HEK293 (cell line): ENCODE measurements around the gene PPP6R1.

ENCODE experiments used
- BCL11B ChIP-seq: fragments of 450-650 bp; formaldehyde crosslinking; IDR thresholded peaks from 2 replicates; pipeline ENCODE4 v1.5.1; 2016; ENCODE audit warnings: low read depth, missing biosample characterization, missing genetic modification characterization
- GLI2 ChIP-seq: fragments of 450-650 bp; formaldehyde crosslinking; IDR thresholded peaks from 2 replicates; pipeline ENCODE4; 2017; ENCODE audit warnings: missing biosample characterization, missing genetic modification characterization, low read depth, borderline replicate concordance
- GLIS2 ChIP-seq: fragments of 450-650 bp; formaldehyde crosslinking; IDR thresholded peaks from 2 replicates; pipeline ENCODE4 v1.5.1; 2016; ENCODE audit warnings: missing biosample characterization, missing genetic modification characterization
- HOXD13 ChIP-seq: sonication (generic); formaldehyde crosslinking; IDR thresholded peaks from 2 replicates; pipeline ENCODE4 v1.8.0; 2022; ENCODE audit warnings: missing genetic modification reagents, borderline replicate concordance
- SALL2 ChIP-seq: fragments of 450-650 bp; formaldehyde crosslinking; IDR thresholded peaks from 2 replicates; pipeline ENCODE4 v1.5.0; 2017; ENCODE audit warnings: missing biosample characterization, mild to moderate bottlenecking, missing genetic modification characterization, borderline replicate concordance
- ZNF133 ChIP-seq: fragments of 450-650 bp; formaldehyde crosslinking; IDR thresholded peaks from 2 replicates; pipeline ENCODE4 v1.5.1; 2016; ENCODE audit warnings: missing biosample characterization, missing genetic modification characterization
- ZNF155 ChIP-seq: fragments of 450-650 bp; formaldehyde crosslinking; IDR thresholded peaks from 2 replicates; pipeline ENCODE4 v1.5.1; 2016; ENCODE audit warnings: missing biosample characterization, missing genetic modification characterization
- ZNF157 ChIP-seq: fragments of 450-650 bp; formaldehyde crosslinking; IDR thresholded peaks from 2 replicates; pipeline ENCODE4 v1.5.1; 2016; ENCODE audit warnings: missing biosample characterization, missing genetic modification characterization
- ZNF202 ChIP-seq: fragments of 450-650 bp; formaldehyde crosslinking; IDR thresholded peaks from 2 replicates; pipeline ENCODE4 v1.5.1; 2016; ENCODE audit warnings: missing biosample characterization, missing genetic modification characterization, borderline replicate concordance
- ZNF366 ChIP-seq: fragments of 450-650 bp; formaldehyde crosslinking; conservative IDR thresholded peaks from 2 replicates; pipeline ENCODE4 v1.5.1; 2016; ENCODE audit warnings: missing biosample characterization, missing genetic modification characterization
- ZNF37A ChIP-seq: fragments of 450-650 bp; IDR thresholded peaks from 2 replicates; pipeline ENCODE4 v1.5.1; 2018; ENCODE audit warnings: missing biosample characterization, missing genetic modification characterization
- ZNF433 ChIP-seq: fragments of 450-650 bp; formaldehyde crosslinking; IDR thresholded peaks from 2 replicates; pipeline ENCODE4 v1.5.1; 2016; ENCODE audit warnings: missing biosample characterization, missing genetic modification characterization, low read depth
- ZNF501 ChIP-seq: fragments of 450-650 bp; formaldehyde crosslinking; IDR thresholded peaks from 2 replicates; pipeline ENCODE4 v1.5.1; 2016; ENCODE audit warnings: missing biosample characterization, missing genetic modification characterization
- ZNF514 ChIP-seq: fragments of 450-650 bp; formaldehyde crosslinking; IDR thresholded peaks from 2 replicates; pipeline ENCODE4 v1.5.1; 2016; ENCODE audit warnings: missing biosample characterization, missing genetic modification characterization
- ZNF585B ChIP-seq: fragments of 450-650 bp; formaldehyde crosslinking; IDR thresholded peaks from 2 replicates; pipeline ENCODE4 v1.5.1; 2016; ENCODE audit warnings: missing biosample characterization, missing genetic modification characterization
- ZNF610 ChIP-seq: fragments of 450-650 bp; formaldehyde crosslinking; IDR thresholded peaks from 2 replicates; pipeline ENCODE4 v1.5.1; 2016; ENCODE audit warnings: missing biosample characterization, missing genetic modification characterization, borderline replicate concordance
- ZNF664 ChIP-seq: fragments of 450-650 bp; formaldehyde crosslinking; IDR thresholded peaks from 2 replicates; pipeline ENCODE4 v1.5.1; 2016; ENCODE audit warnings: missing biosample characterization, missing genetic modification characterization
- ZNF707 ChIP-seq: fragments of 450-650 bp; formaldehyde crosslinking; IDR thresholded peaks from 2 replicates; pipeline ENCODE4 v1.5.1; 2016; ENCODE audit warnings: missing biosample characterization, missing genetic modification characterization
- ZNF76 ChIP-seq: fragments of 450-650 bp; formaldehyde crosslinking; IDR thresholded peaks from 2 replicates; pipeline ENCODE4; 2016; ENCODE audit warnings: low read depth, missing biosample characterization, missing genetic modification characterization, borderline replicate concordance
- ZNF843 ChIP-seq: fragments of 450-650 bp; formaldehyde crosslinking; IDR thresholded peaks from 2 replicates; pipeline ENCODE4 v1.5.1; 2016; ENCODE audit warnings: missing biosample characterization, missing genetic modification characterization
- TF ChIP-seq, protein P1 (sequence below): fragments of 450-650 bp; formaldehyde crosslinking; IDR thresholded peaks from 2 replicates; pipeline ENCODE4 v1.5.1; 2016; ENCODE audit warnings: missing biosample characterization, missing genetic modification characterization
- TF ChIP-seq, protein P2 (sequence below): fragments of 450-650 bp; formaldehyde crosslinking; IDR thresholded peaks from 2 replicates; pipeline ENCODE4 v1.5.1; 2017; ENCODE audit warnings: missing biosample characterization, missing genetic modification characterization
- TF ChIP-seq, protein P3 (sequence below): fragments of 450-650 bp; formaldehyde crosslinking; optimal IDR thresholded peaks from 2 replicates; pipeline ENCODE3; 2016; ENCODE audit warnings: missing biosample characterization, mild to moderate bottlenecking, missing genetic modification characterization
- TF ChIP-seq, protein P4 (sequence below): fragments of 450-650 bp; formaldehyde crosslinking; IDR thresholded peaks from 2 replicates; pipeline ENCODE4; 2016; ENCODE audit warnings: missing biosample characterization, missing genetic modification characterization
- TF ChIP-seq, protein P5 (sequence below): fragments of 450-650 bp; formaldehyde crosslinking; IDR thresholded peaks from 2 replicates; pipeline ENCODE4 v1.5.1; 2016; ENCODE audit warnings: missing biosample characterization, missing genetic modification characterization
- TF ChIP-seq, protein P6 (sequence below): fragments of 450-650 bp; formaldehyde crosslinking; IDR thresholded peaks from 2 replicates; pipeline ENCODE4 v1.5.1; 2016; ENCODE audit warnings: missing biosample characterization, missing genetic modification characterization
- TF ChIP-seq, protein P7 (sequence below): fragments of 450-650 bp; formaldehyde crosslinking; IDR thresholded peaks from 2 replicates; pipeline ENCODE4 v1.5.1; 2016; ENCODE audit warnings: missing biosample characterization, missing genetic modification characterization

PPP6R1 gene

DNA sequence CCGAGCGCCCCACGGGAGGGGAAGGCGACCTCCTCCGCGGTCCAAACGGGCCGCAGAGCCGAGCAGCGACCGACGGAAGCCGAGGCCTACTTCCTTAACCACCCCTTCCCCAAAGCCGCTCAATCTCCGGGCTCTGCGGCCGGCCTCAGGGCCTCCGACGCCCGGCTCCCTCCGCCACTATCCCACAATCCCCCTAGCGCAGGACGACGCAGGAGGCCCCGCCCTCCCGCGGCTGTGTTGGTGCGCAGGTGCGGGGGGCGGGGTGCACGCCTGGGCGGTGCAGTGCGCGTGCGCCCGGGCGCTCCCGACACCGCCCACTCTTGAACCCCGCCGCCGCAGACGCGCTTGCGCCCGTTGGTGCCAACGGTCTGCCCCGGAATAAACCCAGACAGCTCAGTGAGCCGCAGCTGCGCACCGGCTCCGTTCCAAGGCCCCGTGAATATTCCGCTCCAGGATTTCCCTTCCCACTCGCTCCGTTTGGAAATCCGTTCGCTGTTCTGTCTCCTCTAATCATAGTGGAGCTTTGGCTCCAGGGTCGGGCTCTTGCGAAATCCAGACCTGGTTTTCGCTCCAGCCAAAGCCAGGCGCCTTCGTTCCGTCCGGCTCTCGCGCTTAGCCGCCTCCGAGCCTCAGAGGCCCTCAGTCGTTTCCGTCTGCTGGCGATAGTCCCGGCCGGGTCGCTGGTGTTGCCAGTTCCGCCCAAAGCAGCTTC lies at the start of gene PPP6R1 (continued):
- TF ChIP-seq, protein P1, sequence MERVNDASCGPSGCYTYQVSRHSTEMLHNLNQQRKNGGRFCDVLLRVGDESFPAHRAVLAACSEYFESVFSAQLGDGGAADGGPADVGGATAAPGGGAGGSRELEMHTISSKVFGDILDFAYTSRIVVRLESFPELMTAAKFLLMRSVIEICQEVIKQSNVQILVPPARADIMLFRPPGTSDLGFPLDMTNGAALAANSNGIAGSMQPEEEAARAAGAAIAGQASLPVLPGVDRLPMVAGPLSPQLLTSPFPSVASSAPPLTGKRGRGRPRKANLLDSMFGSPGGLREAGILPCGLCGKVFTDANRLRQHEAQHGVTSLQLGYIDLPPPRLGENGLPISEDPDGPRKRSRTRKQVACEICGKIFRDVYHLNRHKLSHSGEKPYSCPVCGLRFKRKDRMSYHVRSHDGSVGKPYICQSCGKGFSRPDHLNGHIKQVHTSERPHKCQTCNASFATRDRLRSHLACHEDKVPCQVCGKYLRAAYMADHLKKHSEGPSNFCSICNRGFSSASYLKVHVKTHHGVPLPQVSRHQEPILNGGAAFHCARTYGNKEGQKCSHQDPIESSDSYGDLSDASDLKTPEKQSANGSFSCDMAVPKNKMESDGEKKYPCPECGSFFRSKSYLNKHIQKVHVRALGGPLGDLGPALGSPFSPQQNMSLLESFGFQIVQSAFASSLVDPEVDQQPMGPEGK (tag by site-specific recombination), result peak; percentile 37; the same call in 1 of the 2 replicates
- TF ChIP-seq ZNF585B (tag by site-specific recombination), result no peak
- peak; percentile 90 for TF ChIP-seq ZNF501 (tag by site-specific recombination)
- no peak for TF ChIP-seq ZNF514
- no peak for TF ChIP-seq ZNF202 (tag by site-specific recombination)
- peak; percentile 92 for TF ChIP-seq ZNF76
- no peak for TF ChIP-seq ZNF133 (tag by site-specific recombination)
- no peak for TF ChIP-seq ZNF433 (tag by site-specific recombination)
- no peak for TF ChIP-seq ZNF707 (tag by site-specific recombination)
- TF ChIP-seq, protein P2, sequence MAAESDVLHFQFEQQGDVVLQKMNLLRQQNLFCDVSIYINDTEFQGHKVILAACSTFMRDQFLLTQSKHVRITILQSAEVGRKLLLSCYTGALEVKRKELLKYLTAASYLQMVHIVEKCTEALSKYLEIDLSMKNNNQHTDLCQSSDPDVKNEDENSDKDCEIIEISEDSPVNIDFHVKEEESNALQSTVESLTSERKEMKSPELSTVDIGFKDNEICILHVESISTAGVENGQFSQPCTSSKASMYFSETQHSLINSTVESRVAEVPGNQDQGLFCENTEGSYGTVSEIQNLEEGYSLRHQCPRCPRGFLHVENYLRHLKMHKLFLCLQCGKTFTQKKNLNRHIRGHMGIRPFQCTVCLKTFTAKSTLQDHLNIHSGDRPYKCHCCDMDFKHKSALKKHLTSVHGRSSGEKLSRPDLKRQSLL (tag by site-specific recombination), result peak; percentile 91
- TF ChIP-seq SALL2 (tag by site-specific recombination), result 0 out of 2 replicates have a peak, but pooled peaks have one; percentile 52
- TF ChIP-seq, protein P3, sequence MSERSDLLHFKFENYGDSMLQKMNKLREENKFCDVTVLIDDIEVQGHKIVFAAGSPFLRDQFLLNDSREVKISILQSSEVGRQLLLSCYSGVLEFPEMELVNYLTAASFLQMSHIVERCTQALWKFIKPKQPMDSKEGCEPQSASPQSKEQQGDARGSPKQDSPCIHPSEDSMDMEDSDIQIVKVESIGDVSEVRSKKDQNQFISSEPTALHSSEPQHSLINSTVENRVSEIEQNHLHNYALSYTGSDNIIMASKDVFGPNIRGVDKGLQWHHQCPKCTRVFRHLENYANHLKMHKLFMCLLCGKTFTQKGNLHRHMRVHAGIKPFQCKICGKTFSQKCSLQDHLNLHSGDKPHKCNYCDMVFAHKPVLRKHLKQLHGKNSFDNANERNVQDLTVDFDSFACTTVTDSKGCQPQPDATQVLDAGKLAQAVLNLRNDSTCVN, result peak; percentile 95
- peak; percentile 50; the same call in 1 of the 2 replicates for TF ChIP-seq BCL11B (tag by site-specific recombination)
- TF ChIP-seq ZNF366 (tag by site-specific recombination), result peak; percentile 80
- TF ChIP-seq, protein P4, sequence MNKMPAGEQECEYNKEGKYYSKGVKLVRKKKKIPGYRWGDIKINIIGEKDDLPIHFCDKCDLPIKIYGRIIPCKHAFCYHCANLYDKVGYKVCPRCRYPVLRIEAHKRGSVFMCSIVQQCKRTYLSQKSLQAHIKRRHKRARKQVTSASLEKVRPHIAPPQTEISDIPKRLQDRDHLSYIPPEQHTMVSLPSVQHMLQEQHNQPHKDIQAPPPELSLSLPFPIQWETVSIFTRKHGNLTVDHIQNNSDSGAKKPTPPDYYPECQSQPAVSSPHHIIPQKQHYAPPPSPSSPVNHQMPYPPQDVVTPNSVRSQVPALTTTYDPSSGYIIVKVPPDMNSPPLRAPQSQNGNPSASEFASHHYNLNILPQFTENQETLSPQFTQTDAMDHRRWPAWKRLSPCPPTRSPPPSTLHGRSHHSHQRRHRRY (tag by site-specific recombination), result no peak
- no peak; the same call in 1 of the 2 replicates for TF ChIP-seq GLI2 (tag by site-specific recombination)
- peak; percentile 76 for TF ChIP-seq ZNF843 (tag by site-specific recombination)
- TF ChIP-seq, protein P5, sequence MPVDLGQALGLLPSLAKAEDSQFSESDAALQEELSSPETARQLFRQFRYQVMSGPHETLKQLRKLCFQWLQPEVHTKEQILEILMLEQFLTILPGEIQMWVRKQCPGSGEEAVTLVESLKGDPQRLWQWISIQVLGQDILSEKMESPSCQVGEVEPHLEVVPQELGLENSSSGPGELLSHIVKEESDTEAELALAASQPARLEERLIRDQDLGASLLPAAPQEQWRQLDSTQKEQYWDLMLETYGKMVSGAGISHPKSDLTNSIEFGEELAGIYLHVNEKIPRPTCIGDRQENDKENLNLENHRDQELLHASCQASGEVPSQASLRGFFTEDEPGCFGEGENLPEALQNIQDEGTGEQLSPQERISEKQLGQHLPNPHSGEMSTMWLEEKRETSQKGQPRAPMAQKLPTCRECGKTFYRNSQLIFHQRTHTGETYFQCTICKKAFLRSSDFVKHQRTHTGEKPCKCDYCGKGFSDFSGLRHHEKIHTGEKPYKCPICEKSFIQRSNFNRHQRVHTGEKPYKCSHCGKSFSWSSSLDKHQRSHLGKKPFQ (tag by site-specific recombination), result no peak
- TF ChIP-seq, protein P6, sequence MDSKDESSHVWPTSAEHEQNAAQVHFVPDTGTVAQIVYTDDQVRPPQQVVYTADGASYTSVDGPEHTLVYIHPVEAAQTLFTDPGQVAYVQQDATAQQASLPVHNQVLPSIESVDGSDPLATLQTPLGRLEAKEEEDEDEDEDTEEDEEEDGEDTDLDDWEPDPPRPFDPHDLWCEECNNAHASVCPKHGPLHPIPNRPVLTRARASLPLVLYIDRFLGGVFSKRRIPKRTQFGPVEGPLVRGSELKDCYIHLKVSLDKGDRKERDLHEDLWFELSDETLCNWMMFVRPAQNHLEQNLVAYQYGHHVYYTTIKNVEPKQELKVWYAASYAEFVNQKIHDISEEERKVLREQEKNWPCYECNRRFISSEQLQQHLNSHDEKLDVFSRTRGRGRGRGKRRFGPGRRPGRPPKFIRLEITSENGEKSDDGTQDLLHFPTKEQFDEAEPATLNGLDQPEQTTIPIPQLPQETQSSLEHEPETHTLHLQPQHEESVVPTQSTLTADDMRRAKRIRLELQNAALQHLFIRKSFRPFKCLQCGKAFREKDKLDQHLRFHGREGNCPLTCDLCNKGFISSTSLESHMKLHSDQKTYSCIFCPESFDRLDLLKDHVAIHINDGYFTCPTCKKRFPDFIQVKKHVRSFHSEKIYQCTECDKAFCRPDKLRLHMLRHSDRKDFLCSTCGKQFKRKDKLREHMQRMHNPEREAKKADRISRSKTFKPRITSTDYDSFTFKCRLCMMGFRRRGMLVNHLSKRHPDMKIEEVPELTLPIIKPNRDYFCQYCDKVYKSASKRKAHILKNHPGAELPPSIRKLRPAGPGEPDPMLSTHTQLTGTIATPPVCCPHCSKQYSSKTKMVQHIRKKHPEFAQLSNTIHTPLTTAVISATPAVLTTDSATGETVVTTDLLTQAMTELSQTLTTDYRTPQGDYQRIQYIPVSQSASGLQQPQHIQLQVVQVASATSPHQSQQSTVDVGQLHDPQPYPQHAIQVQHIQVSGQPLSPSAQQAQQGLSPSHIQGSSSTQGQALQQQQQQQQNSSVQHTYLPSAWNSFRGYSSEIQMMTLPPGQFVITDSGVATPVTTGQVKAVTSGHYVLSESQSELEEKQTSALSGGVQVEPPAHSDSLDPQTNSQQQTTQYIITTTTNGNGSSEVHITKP, result peak; percentile 83
- TF ChIP-seq, protein P7, sequence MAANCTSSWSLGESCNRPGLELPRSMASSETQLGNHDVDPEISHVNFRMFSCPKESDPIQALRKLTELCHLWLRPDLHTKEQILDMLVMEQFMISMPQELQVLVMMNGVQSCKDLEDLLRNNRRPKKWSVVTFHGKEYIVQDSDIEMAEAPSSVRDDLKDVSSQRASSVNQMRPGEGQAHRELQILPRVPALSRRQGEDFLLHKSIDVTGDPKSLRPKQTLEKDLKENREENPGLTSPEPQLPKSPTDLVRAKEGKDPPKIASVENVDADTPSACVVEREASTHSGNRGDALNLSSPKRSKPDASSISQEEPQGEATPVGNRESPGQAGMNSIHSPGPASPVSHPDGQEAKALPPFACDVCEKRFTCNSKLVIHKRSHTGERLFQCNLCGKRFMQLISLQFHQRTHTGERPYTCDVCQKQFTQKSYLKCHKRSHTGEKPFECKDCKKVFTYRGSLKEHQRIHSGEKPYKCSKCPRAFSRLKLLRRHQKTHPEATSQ (tag by site-specific recombination), result no peak
- no peak for TF ChIP-seq ZNF157 (tag by site-specific recombination)
- peak; percentile 96 for TF ChIP-seq GLIS2 (tag by site-specific recombination)
- TF ChIP-seq ZNF37A (tag by site-specific recombination), result peak; percentile 66; the same call in 1 of the 2 replicates
- TF ChIP-seq ZNF664 (tag by site-specific recombination), result 0 out of 2 replicates have a peak, but pooled peaks have one; percentile 26
- no peak for TF ChIP-seq ZNF155
- peak; percentile 80; the same call in 1 of the 2 replicates for TF ChIP-seq HOXD13 (CRISPR knock-in tag)
- TF ChIP-seq ZNF610 (tag by site-specific recombination), result peak; percentile 73
